ENCODE data around the gene HIRA.
"Not testable (repeated sequence)": the region's sequence is repeated elsewhere in the genome, so short reads cannot be mapped to it uniquely, and the experiment has no call there.

The HIRA gene

GRCh38 chr22:19373450-19373849, 58.1 kb downstream of the HIRA start:
- H3K4me3 ChIP-seq (ENCODE audit: low read length): no peak overlapping the region
- TF ChIP-seq CTCF (conservative IDR thresholded peaks at IDR 0.05; ENCODE audit: low read depth, low read length): no peak
- DNase-seq (ENCODE audit: low read depth): no peak

- no peak overlapping the region for H3K4me3 ChIP-seq (ENCODE audit: low read length)
- no peak for DNase-seq (ENCODE audit: low read depth)
- no peak for TF ChIP-seq CTCF (conservative IDR thresholded peaks at IDR 0.05; ENCODE audit: low read depth, low read length)
Measured at GRCh38 chr22:19371893-19372292, 59.6 kb downstream of the HIRA start.

- TF ChIP-seq CTCF (conservative IDR thresholded peaks at IDR 0.05; ENCODE audit: low read depth, low read length): no peak
- H3K4me3 ChIP-seq (ENCODE audit: low read length): no peak overlapping the region
- DNase-seq (ENCODE audit: low read depth): no peak
Measured at GRCh38 chr22:19368876-19369275, 62.7 kb downstream of the HIRA start.

- no peak overlapping the region for H3K4me3 ChIP-seq (ENCODE audit: low read length)
- TF ChIP-seq CTCF (conservative IDR thresholded peaks at IDR 0.05; ENCODE audit: low read depth, low read length): no peak
- DNase-seq (ENCODE audit: low read depth): no peak
Measured at GRCh38 chr22:19367763-19368367, 63.7 kb downstream of the HIRA start.

GRCh38 chr22:19363541-19363940, 68.0 kb downstream of the HIRA start:
- not testable (repeated sequence) for H3K4me3 ChIP-seq (ENCODE audit: low read length); DNase-seq (ENCODE audit: low read depth)

GRCh38 chr22:19361501-19362103, 69.9 kb downstream of the HIRA start:
- DNase-seq (ENCODE audit: low read depth): no peak

GRCh38 chr22:19360862-19361261, 70.7 kb downstream of the HIRA start:
- no peak for TF ChIP-seq CTCF (conservative IDR thresholded peaks at IDR 0.05; ENCODE audit: low read depth, low read length)
- DNase-seq (ENCODE audit: low read depth): no peak
- H3K4me3 ChIP-seq (ENCODE audit: low read length): no peak overlapping the region

More at GRCh38 chr22:19361501-19362103, 69.9 kb downstream of the HIRA start:
- TF ChIP-seq CTCF (conservative IDR thresholded peaks at IDR 0.05; ENCODE audit: low read depth, low read length): no peak
- H3K4me3 ChIP-seq (ENCODE audit: low read length): no peak overlapping the region
